Stimulated activated naive CD8-positive, alpha-beta T cell treated with anti-CD3 and anti-CD28 coated beads, Interleukin-15, amount 100 ng/mL, for 72 hours (primary cell): ENCODE results near the gene TEX19.

Experiments used
- ATAC-seq: fragments of 150-1000 bp; cut with Tn5 transposase; 2 replicates; pipeline ENCODE4 v1.10.0; 2021; ENCODE audit warnings: mild to moderate bottlenecking, moderate library complexity
- DNase-seq, 2 donors: peaks; one replicate each; pipeline ENCODE4 v3.0.0; 2021 to 2022
- H3K27ac Mint-ChIP-seq, 2 donors: one replicate each; pipeline ENCODE4 v1.8.0; 2022; ENCODE audit warnings: mild to moderate bottlenecking in 2 of 2, mixed read lengths in 2 of 2, moderate library complexity in 2 of 2
- H3K27me3 Mint-ChIP-seq: one replicate; pipeline ENCODE4 v1.8.0; 2022; ENCODE audit warnings: mixed read lengths
- H3K4me1 Mint-ChIP-seq: one replicate; pipeline ENCODE4 v1.8.0; 2022; ENCODE audit warnings: mild to moderate bottlenecking, mixed read lengths
- H3K4me3 Mint-ChIP-seq, 2 donors: one replicate each; pipeline ENCODE4 v1.8.0; 2022; ENCODE audit warnings: mild to moderate bottlenecking in 2 of 2, mixed read lengths in 2 of 2, moderate library complexity in 1 of 2
- H3K9me3 Mint-ChIP-seq, 2 donors: one replicate each; pipeline ENCODE4 v1.8.0; 2022; ENCODE audit warnings: mixed read lengths in 2 of 2

The TEX19 gene

GRCh38 chr17:82383411-82383810 is 24.4 kb downstream of the TEX19 start:
- ATAC-seq: no peak
- no peak for DNase-seq
- Mint-ChIP-seq H3K4me3 (no peak overlapping the region), H3K27me3 (peaks cover 76% of the 10 kb centered on the region), H3K4me1 (peaks cover 13% of the 10 kb centered on the region), H3K27ac (no peak overlapping the region), H3K9me3 (no peaks in the 10 kb centered on the region)

- no peak for DNase-seq
- H3K4me1 Mint-ChIP-seq: peaks cover 13% of the 10 kb centered on the region
- H3K27ac Mint-ChIP-seq: no peak overlapping the region
- no peak for ATAC-seq
- peaks cover 68% of the 10 kb centered on the region for H3K27me3 Mint-ChIP-seq
- H3K9me3 Mint-ChIP-seq: no peaks in the 10 kb centered on the region
- no peak overlapping the region for H3K4me3 Mint-ChIP-seq
Measured at GRCh38 chr17:82384051-82384729, 25.1 kb downstream of the TEX19 start.

- Mint-ChIP-seq H3K4me1 (peaks cover 10% of the 10 kb centered on the region), H3K9me3 (no peaks in the 10 kb centered on the region), H3K27me3 (peaks cover 61% of the 10 kb centered on the region), H3K4me3 (no peak overlapping the region), H3K27ac (no peak overlapping the region)
- ATAC-seq: no peak
- no peak for DNase-seq
Measured at GRCh38 chr17:82384730-82385481, 25.9 kb downstream of the TEX19 start.

GRCh38 chr17:82385559-82386254 is 26.7 kb downstream of the TEX19 start:
- ATAC-seq (no peak), DNase-seq (no peak)
- H3K9me3 Mint-ChIP-seq: no peaks in the 10 kb centered on the region
- H3K27ac Mint-ChIP-seq: no peak overlapping the region
- H3K4me3 Mint-ChIP-seq: no peak overlapping the region
- peaks cover 7% of the 10 kb centered on the region for H3K4me1 Mint-ChIP-seq
- peaks cover 53% of the 10 kb centered on the region for H3K27me3 Mint-ChIP-seq

- no peak overlapping the region for H3K4me3 Mint-ChIP-seq
- no peak for DNase-seq
- peaks cover 46% of the 10 kb centered on the region for H3K27me3 Mint-ChIP-seq
- ATAC-seq: peak; percentile 19
- H3K27ac Mint-ChIP-seq: no peak overlapping the region
- peaks cover 3% of the 10 kb centered on the region for H3K4me1 Mint-ChIP-seq
- H3K9me3 Mint-ChIP-seq: no peaks in the 10 kb centered on the region
Measured at GRCh38 chr17:82386255-82386831, 27.3 kb downstream of the TEX19 start.

GRCh38 chr17:82386881-82387704 is 28.0 kb downstream of the TEX19 start:
- Mint-ChIP-seq H3K4me3 (no peak overlapping the region), H3K27me3 (peaks cover 41% of the 10 kb centered on the region), H3K4me1 (no peaks in the 10 kb centered on the region), H3K27ac (no peak overlapping the region), H3K9me3 (no peaks in the 10 kb centered on the region)
- DNase-seq (no peak), ATAC-seq (peak; percentile 6)

- ATAC-seq (no peak), DNase-seq (no peak)
- peaks cover 35% of the 10 kb centered on the region for H3K27me3 Mint-ChIP-seq
- H3K4me3 Mint-ChIP-seq: no peak overlapping the region
- H3K4me1 Mint-ChIP-seq: no peaks in the 10 kb centered on the region
- H3K27ac Mint-ChIP-seq: no peak overlapping the region
- no peaks in the 10 kb centered on the region for H3K9me3 Mint-ChIP-seq
Measured at GRCh38 chr17:82387705-82388106, 28.7 kb downstream of the TEX19 start.

GRCh38 chr17:82388223-82388921 is 29.3 kb downstream of the TEX19 start:
- H3K4me3 Mint-ChIP-seq: no peak overlapping the region
- H3K4me1 Mint-ChIP-seq: no peaks in the 10 kb centered on the region

GRCh38 chr17:82388922-82389283 is 29.9 kb downstream of the TEX19 start:
- no peak for ATAC-seq
- Mint-ChIP-seq H3K9me3 (no peaks in the 10 kb centered on the region), H3K4me3 (no peak overlapping the region), H3K4me1 (no peaks in the 10 kb centered on the region), H3K27ac (no peak overlapping the region), H3K27me3 (peaks cover 30% of the 10 kb centered on the region)
- no peak for DNase-seq

More at GRCh38 chr17:82388223-82388921, 29.3 kb downstream of the TEX19 start:
- ATAC-seq (no peak), DNase-seq (no peak)
- no peak overlapping the region for H3K27ac Mint-ChIP-seq
- peaks cover 30% of the 10 kb centered on the region for H3K27me3 Mint-ChIP-seq
- H3K9me3 Mint-ChIP-seq: no peaks in the 10 kb centered on the region

GRCh38 chr17:82389379-82389778 is 30.3 kb downstream of the TEX19 start:
- Mint-ChIP-seq H3K4me3 (no peak overlapping the region), H3K4me1 (no peaks in the 10 kb centered on the region), H3K27ac (no peak overlapping the region), H3K9me3 (no peaks in the 10 kb centered on the region), H3K27me3 (peaks cover 30% of the 10 kb centered on the region)
- ATAC-seq (no peak), DNase-seq (no peak)

- ATAC-seq: no peak
- DNase-seq: no peak
- peaks cover 24% of the 10 kb centered on the region for H3K27me3 Mint-ChIP-seq
- no peak overlapping the region for H3K27ac Mint-ChIP-seq
- H3K4me1 Mint-ChIP-seq: no peaks in the 10 kb centered on the region
- no peak overlapping the region for H3K4me3 Mint-ChIP-seq
- H3K9me3 Mint-ChIP-seq: no peaks in the 10 kb centered on the region
Measured at GRCh38 chr17:82390015-82390859, 31.2 kb downstream of the TEX19 start.

- Mint-ChIP-seq H3K4me1 (no peaks in the 10 kb centered on the region), H3K9me3 (no peaks in the 10 kb centered on the region), H3K27ac (peak overlapping the region in 1 of 2 donors; percentile 54), H3K4me3 (no peak overlapping the region), H3K27me3 (peaks cover 17% of the 10 kb centered on the region)
- ATAC-seq (no peak), DNase-seq (no peak)
Measured at GRCh38 chr17:82390860-82391435, 31.9 kb downstream of the TEX19 start.

GRCh38 chr17:82391496-82392066 is 32.5 kb downstream of the TEX19 start:
- Mint-ChIP-seq H3K27ac (no peak overlapping the region), H3K9me3 (no peaks in the 10 kb centered on the region), H3K4me3 (no peak overlapping the region), H3K4me1 (no peaks in the 10 kb centered on the region), H3K27me3 (peaks cover 10% of the 10 kb centered on the region)
- ATAC-seq (no peak), DNase-seq (no peak)
